Mesothelial cell of epicardium (in vitro differentiated cells): ENCODE data around the gene DUSP2. TPM values are rescaled to one million over a fixed set of nuclear protein-coding genes. Genes with fewer than 3 reads are reported as not detected.

ENCODE experiments used
- DNase-seq, 2 experiments: peaks; one replicate each; pipeline ENCODE4 v3.0.0; 2021; ENCODE audit warnings: low spot score in 2 of 2; ENCODE audit not compliant: unreplicated experiment in 2 of 2
- H3K27ac Mint-ChIP-seq: 2 replicates; pipeline ENCODE4 v1.8.0; 2021; ENCODE audit warnings: mixed read lengths
- H3K27me3 Mint-ChIP-seq: 2 replicates; pipeline ENCODE4 v1.8.0; 2021; ENCODE audit warnings: low read depth, mixed read lengths
- H3K36me3 Mint-ChIP-seq: 2 replicates; pipeline ENCODE4 v1.8.0; 2021; ENCODE audit warnings: mixed read lengths
- H3K4me1 Mint-ChIP-seq: 2 replicates; pipeline ENCODE4 v1.8.0; 2021; ENCODE audit warnings: mixed read lengths
- H3K4me3 Mint-ChIP-seq: 2 replicates; pipeline ENCODE4 v1.8.0; 2021; ENCODE audit warnings: mild to moderate bottlenecking, moderate library complexity, mixed read lengths
- H3K9me3 Mint-ChIP-seq: 2 replicates; pipeline ENCODE4 v1.8.0; 2021; ENCODE audit warnings: mixed read lengths
- CTCF ChIP-seq: fragments of 200-600 bp; sonication (generic); IDR thresholded peaks from one replicate; pipeline ENCODE4 v1.5.0; 2021; ENCODE audit warnings: antibody characterized with exemption; ENCODE audit not compliant: unreplicated experiment
- total RNA-seq: library from RNA; stranded (reverse); gene quantifications from 3 replicates; pipeline ENCODE4 v1.2.1, GENCODE V29; 2021

DUSP2 gene
- total RNA-seq, 1 donor from 2014 or later, result 42.7 TPM

GRCh38 chr2:96113951-96114350 lies 31.3 kb downstream of the DUSP2 start:
- DNase-seq, result peak in 1 of 2 experiments; percentile 12
- peaks cover 13% of the 10 kb centered on the region for H3K4me1 Mint-ChIP-seq
- H3K36me3 Mint-ChIP-seq, result no peaks in the 10 kb centered on the region
- no peak for TF ChIP-seq CTCF
- H3K27me3 Mint-ChIP-seq, result peaks cover 49% of the 10 kb centered on the region
- no peak overlapping the region for H3K27ac Mint-ChIP-seq
- H3K4me3 Mint-ChIP-seq, result no peak overlapping the region
- no peaks in the 10 kb centered on the region for H3K9me3 Mint-ChIP-seq

GRCh38 chr2:96113367-96113677 lies 31.9 kb downstream of the DUSP2 start:
- Mint-ChIP-seq H3K9me3 (no peaks in the 10 kb centered on the region), H3K4me3 (no peak overlapping the region), H3K27me3 (peaks cover 43% of the 10 kb centered on the region), H3K36me3 (no peaks in the 10 kb centered on the region), H3K27ac (no peak overlapping the region), H3K4me1 (peaks cover 14% of the 10 kb centered on the region)
- no peak for TF ChIP-seq CTCF
- DNase-seq, result peak in 1 of 2 experiments; percentile 13

GRCh38 chr2:96112501-96113366 lies 32.5 kb downstream of the DUSP2 start:
- DNase-seq, result peak in 1 of 2 experiments; percentile 6
- H3K27me3 Mint-ChIP-seq, result peaks cover 37% of the 10 kb centered on the region
- H3K4me3 Mint-ChIP-seq, result no peak overlapping the region
- H3K36me3 Mint-ChIP-seq, result no peaks in the 10 kb centered on the region
- no peaks in the 10 kb centered on the region for H3K9me3 Mint-ChIP-seq
- H3K4me1 Mint-ChIP-seq, result peaks cover 13% of the 10 kb centered on the region
- H3K27ac Mint-ChIP-seq, result no peak overlapping the region
- no peak for TF ChIP-seq CTCF

GRCh38 chr2:96111823-96112500 lies 33.3 kb downstream of the DUSP2 start:
- Mint-ChIP-seq H3K9me3 (no peaks in the 10 kb centered on the region), H3K4me1 (peaks cover 8% of the 10 kb centered on the region), H3K27me3 (peaks cover 30% of the 10 kb centered on the region), H3K36me3 (no peaks in the 10 kb centered on the region), H3K4me3 (no peak overlapping the region), H3K27ac (no peak overlapping the region)
- DNase-seq, result peak in 1 of 2 experiments; percentile 9
- no peak for TF ChIP-seq CTCF

- no peak for TF ChIP-seq CTCF
- peaks cover 29% of the 10 kb centered on the region for H3K27me3 Mint-ChIP-seq
- no peak overlapping the region for H3K27ac Mint-ChIP-seq
- H3K4me1 Mint-ChIP-seq, result peaks cover 8% of the 10 kb centered on the region
- no peaks in the 10 kb centered on the region for H3K9me3 Mint-ChIP-seq
- H3K4me3 Mint-ChIP-seq, result no peak overlapping the region
- DNase-seq, result no peak
- H3K36me3 Mint-ChIP-seq, result no peaks in the 10 kb centered on the region
Measured at GRCh38 chr2:96111257-96111640, 34.0 kb downstream of the DUSP2 start.
